Fibroblast of peridontal ligament (primary cell): ENCODE data around the gene RANGRF.

Experiments used
- DNase-seq: peaks from one replicate; pipeline ENCODE4 v3.0.0-alpha.2; 2010; ENCODE audit errors: extremely low read depth

RANGRF gene

GRCh38 chr17:8274816-8275215 lies 13.7 kb upstream of the RANGRF start:
- no peak for DNase-seq

GRCh38 chr17:8275421-8276290 lies 12.8 kb upstream of the RANGRF start:
- DNase-seq = no peak

- DNase-seq = no peak
These were observed 11.2 kb upstream of the RANGRF start for GRCh38 chr17:8277317-8277716.

- no peak for DNase-seq
These were observed 6.1 kb upstream of the RANGRF start for GRCh38 chr17:8282345-8282744.

- no peak for DNase-seq
These were observed 5.1 kb upstream of the RANGRF start for GRCh38 chr17:8283356-8283755.

- DNase-seq = no peak
These were observed 4.3 kb upstream of the RANGRF start for GRCh38 chr17:8284126-8284525.

- DNase-seq = no peak
These were observed 2.9 kb upstream of the RANGRF start for GRCh38 chr17:8285270-8286181.

GRCh38 chr17:8287651-8288335 lies 677 bp upstream of the RANGRF start:
- no peak for DNase-seq

- DNase-seq = no peak
These were observed 580 bp downstream of the RANGRF start for GRCh38 chr17:8289103-8289397.

GRCh38 chr17:8290043-8290442 lies 1.6 kb downstream of the RANGRF start:
- no peak for DNase-seq

- DNase-seq = no peak
These were observed 4.3 kb downstream of the RANGRF start for GRCh38 chr17:8292639-8293395.

GRCh38 chr17:8294361-8294760 lies 5.9 kb downstream of the RANGRF start:
- DNase-seq = no peak

GRCh38 chr17:8294814-8295316 lies 6.4 kb downstream of the RANGRF start:
- DNase-seq = no peak

- no peak for DNase-seq
These were observed 11.8 kb downstream of the RANGRF start for GRCh38 chr17:8300226-8300625.

GRCh38 chr17:8300627-8301242 lies 12.3 kb downstream of the RANGRF start:
- peak; percentile 63 for DNase-seq

- no peak for DNase-seq
These were observed 22.2 kb downstream of the RANGRF start for GRCh38 chr17:8310601-8311123.

GRCh38 chr17:8311131-8311790 lies 22.8 kb downstream of the RANGRF start:
- DNase-seq = no peak

GRCh38 chr17:8312251-8312650 lies 23.8 kb downstream of the RANGRF start:
- no peak for DNase-seq

GRCh38 chr17:8312726-8313600 lies 24.5 kb downstream of the RANGRF start:
- DNase-seq = no peak
